Measurements from ENCODE around the gene C1orf116. TPM values are rescaled to one million over a fixed set of nuclear protein-coding genes. Genes with fewer than 3 reads are reported as not detected.

Gene C1orf116
- total RNA-seq, result 0.40 and 2.3 TPM in 2 replicates

GRCh38 chr1:207032528-207033017, at the start of gene C1orf116:
Gene C1orf116, minus strand, starts transcription at chr1:207032756. Its CDS starts 5,158 bp downstream, at chr1:207027598.

DNA sequence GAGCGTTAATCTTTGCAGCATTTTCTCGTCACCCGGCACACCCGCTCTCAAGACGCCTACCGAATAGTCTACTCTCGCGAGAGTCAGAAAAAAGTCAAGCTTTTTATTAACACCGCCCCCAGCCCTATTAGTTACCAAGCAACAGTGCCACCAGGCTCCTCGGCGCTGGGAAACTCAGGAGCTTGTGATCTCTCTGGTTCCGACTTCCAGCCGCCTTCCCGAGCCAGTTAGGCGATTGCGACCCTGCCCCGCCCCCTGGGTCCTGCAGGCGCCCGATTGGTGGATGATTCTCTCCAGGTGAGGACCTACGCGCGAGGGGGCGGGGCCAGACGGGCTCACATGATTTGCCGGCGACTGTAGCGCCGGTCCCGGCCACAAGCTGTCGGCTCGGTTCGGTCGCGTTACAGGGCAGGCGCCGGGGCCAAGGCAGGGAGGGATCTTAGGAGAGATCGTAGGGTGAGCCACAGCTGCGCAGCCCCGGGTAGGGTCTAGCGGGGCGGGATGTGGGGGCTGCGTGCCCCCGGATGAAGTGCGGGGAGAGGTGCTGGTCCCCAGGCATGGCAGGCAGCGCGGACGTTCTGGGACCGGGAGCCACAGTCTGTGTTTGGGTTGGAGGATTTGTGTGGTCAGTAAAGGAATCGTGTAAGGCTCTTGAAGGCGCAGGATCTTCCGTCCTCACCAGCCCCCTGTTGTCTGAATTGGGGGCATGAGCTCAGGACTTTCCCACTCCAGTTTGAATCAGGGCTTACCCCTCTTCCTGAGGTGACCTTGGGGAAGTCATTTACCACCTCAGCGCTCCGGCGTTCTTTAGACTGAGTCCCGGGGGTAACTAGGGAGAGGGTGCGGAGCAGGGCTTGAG, 20.6 kb upstream of the C1orf116 start, which contains the start of gene PFKFB2:
TSS of gene PFKFB2 (plus strand) at position 365 of the 859 bp plus-strand sequence. CDS start 1,443 bp downstream, outside the sequence.

GRCh38 chr1:207051191-207051943, 18.8 kb upstream of the C1orf116 start, which contains the start of gene YOD1:
Gene YOD1, minus strand, starts transcription at chr1:207051208. Its CDS starts 178 bp downstream, at chr1:207051030.

DNA sequence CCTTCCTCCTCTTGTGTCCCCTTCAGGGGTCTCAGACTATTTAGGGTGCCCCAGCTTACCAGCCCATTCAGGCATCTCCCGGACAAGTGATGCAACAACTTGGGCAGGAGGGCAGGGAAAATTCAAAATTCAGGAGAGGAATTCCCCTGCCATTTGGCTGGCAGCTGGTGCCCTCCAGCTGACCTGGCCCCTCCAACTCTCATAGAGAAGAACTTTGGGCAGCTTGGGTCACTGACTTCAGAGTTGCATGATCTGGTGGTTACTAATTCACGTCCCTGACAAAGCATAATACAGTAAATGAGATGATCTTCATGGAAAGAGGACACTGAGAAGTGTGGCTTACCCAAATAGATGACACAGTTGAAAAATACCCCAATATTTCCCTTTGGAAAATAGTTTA, 62.1 kb downstream of the C1orf116 start, which contains the start of gene FCAMR:
TSS of gene FCAMR (minus strand) at position 15 of the 400 bp plus-strand sequence. CDS start 335 bp downstream, outside the sequence.

Other genes starting within 250 kb of the C1orf116 start
- not detected in 2 replicates for gene IL20, start 167.1 kb downstream of the C1orf116 start, total RNA-seq
- 0.13 and 0.80 TPM in 2 replicates for gene IL24, start 135.3 kb downstream of the C1orf116 start, total RNA-seq
- gene FCMR, start 110.8 kb downstream of the C1orf116 start, total RNA-seq, result 0.39 and 0.64 TPM in 2 replicates
- gene PIGR, start 86.3 kb downstream of the C1orf116 start, total RNA-seq, result not detected in 2 replicates
- gene FCAMR, start 62.3 kb downstream of the C1orf116 start, total RNA-seq, result not detected in 2 replicates
- gene YOD1, start 18.5 kb upstream of the C1orf116 start, total RNA-seq, result 4.2 and 4.4 TPM in 2 replicates
- gene PFKFB2, start 20.5 kb upstream of the C1orf116 start, total RNA-seq, result 1.3 and 1.4 TPM in 2 replicates
- gene C4BPB, start 56.1 kb upstream of the C1orf116 start, total RNA-seq, result not detected in 2 replicates
- gene C4BPA, start 71.5 kb upstream of the C1orf116 start, total RNA-seq, result not detected in 2 replicates

Data from epithelial cell of alveolus of lung (primary cell).